ENCODE measurements around the gene NALCN.

DNA sequence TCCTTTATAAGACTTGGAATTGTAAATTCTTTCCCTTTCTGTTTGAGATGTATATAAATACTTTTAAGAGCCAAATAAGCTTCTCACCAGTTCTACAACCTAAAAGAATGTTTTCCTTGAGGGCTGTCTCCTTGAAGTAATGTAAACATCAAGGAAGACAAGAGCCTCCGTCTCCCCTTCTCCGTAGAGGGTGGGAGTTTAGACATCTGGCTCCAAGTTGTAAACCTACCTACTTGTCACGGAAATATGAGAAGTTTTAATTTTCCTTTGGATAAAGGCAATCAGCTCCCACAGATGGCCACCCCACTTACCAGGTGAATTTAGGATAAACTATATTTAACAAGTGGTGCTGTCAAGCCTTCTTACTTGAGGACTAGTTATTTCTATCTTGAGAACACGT, 237.9 kb downstream of the NALCN start:
- TF ChIP-seq YY1 (IDR thresholded peaks at IDR 0.05; ENCODE audit: insufficient read depth, insufficient read length) (no peak), ZNF274 (IDR thresholded peaks at IDR 0.05; ENCODE audit: low read depth, low read length) (no peak), SUZ12 (IDR thresholded peaks at IDR 0.05; ENCODE audit: extremely low read depth, insufficient read depth, insufficient read length) (no peak)
